SK-MEL-5 (cell line): ENCODE results near the gene BLVRA. TPM values are rescaled to one million over a fixed set of nuclear protein-coding genes. Genes with fewer than 3 reads are reported as not detected.
A peak's percentile ranks its signal among the peaks of the same experiment; 100 is the strongest.
"Not testable (repeated sequence)": the region's sequence is repeated elsewhere in the genome, so short reads cannot be mapped to it uniquely, and the experiment has no call there.

Experiments used
- DNase-seq: peaks from one replicate; pipeline ENCODE4 v3.0.0-alpha.2; 2016; ENCODE audit warnings: low read depth, low spot score
- in situ Hi-C: cut with HindIII; loops from 2 replicates; pipeline ENCODE4 v1.10.0; 2016; ENCODE audit warnings: low sequenced_read_pairs, high pct_unique_total_duplicates, low pct_unique_long_range_greater_than_20kb
- total RNA-seq: library from RNA; depleted of rRNA; stranded (reverse); fragments of >200 nt; shearing (Covaris generic); gene quantifications from 2 replicates; pipeline ENCODE4 v1.2.3, GENCODE V29; 2014

BLVRA gene
- total RNA-seq, 1 experiment from 2014 or later: 32.8 TPM

- in situ Hi-C loops, DNase-seq: not testable (repeated sequence)
These were observed 66.0 kb downstream of the BLVRA start for GRCh38 chr7:43824513-43824912.

DNA sequence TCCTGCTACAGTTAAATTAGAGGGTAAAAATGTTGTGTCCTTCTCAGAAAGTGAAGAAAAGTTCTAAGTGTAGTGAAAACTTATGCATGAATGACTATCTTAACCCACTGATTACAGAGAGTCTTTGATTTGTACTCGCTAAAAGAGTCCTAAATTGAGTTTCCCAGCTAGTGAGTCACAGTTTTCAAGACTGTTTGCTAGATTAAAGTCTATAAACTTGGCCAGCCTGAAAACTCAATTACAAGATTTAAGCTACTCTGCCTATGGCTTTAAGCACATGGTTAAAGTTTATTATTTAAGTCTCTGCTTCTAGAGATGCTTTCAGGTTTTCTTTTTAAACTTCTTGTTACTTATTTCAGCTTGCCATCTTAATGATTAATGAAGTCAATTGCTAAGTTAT, 66.5 kb downstream of the BLVRA start:
- in situ Hi-C loops: no loop called here
- no peak for DNase-seq

DNA sequence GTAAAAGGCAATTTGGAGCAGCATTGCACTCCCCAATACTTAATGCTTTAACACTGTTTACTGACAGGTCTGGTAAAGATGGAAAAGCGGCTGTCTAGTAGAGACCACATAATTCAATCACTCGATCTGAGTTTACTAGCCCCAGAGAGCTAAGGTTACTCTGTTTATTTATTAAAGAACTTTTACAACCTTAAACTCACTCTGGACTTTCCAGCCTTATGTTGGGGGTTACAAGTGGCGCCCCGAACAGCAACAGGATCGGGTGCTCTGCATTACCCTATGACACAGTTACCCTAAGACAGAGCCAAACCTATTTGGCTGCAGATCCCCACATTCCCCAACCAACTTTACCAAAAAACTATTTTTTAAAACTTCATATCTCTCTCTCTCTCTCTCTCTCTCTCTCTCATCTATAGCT, 66.9 kb downstream of the BLVRA start:
- in situ Hi-C loops: no loop called here
- no peak for DNase-seq

- DNase-seq, in situ Hi-C loops: not testable (repeated sequence)
These were observed 72.4 kb downstream of the BLVRA start for GRCh38 chr7:43830917-43831316.

- peak; percentile 54 for DNase-seq
- in situ Hi-C loops: no loop called here
These were observed 76.2 kb downstream of the BLVRA start for GRCh38 chr7:43834463-43835251.

GRCh38 chr7:43838201-43838658, 79.8 kb downstream of the BLVRA start:
- in situ Hi-C loops: no loop called here
- DNase-seq: no peak

- DNase-seq: no peak
- in situ Hi-C loops: no loop called here
These were observed 84.8 kb downstream of the BLVRA start for GRCh38 chr7:43843296-43843695.

DNA sequence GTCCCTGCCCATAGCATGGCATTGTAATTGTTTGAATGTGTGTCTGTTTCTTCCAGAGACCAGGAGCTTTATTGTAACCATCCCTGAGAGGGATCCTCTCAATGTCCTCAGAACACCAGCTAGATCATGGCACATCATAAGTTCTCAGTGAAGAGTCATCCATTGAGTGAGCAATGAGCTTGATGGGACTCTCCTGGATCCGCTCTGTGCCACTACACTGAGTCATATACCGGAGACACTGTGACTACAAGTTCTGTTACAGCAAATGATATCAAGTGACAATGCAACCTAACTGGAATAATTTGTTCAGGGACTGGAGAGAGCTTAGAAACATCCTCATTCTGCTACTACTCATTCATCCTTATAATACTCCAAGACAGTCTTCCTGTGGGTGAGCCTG, 85.8 kb downstream of the BLVRA start:
- no peak for DNase-seq
- in situ Hi-C loops: no loop called here

DNA sequence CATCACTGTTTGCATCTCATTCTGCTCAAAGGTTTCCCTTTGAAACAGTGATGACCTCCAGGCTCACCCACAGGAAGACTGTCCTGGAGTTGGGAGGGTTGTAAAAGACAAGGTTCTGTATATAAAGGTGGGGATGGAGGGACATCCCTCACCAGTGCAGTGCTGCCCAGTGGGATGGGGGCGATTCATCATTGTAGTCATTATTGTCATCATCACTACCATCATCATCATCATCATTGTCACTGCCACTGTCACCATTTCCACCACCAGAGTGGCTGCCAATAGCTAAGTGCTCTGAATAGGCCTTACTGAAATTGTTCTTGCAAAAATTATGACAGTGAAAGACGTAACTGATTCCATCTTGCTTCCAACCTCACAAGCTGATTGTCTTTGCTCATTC, 86.2 kb downstream of the BLVRA start:
- in situ Hi-C loops: no loop called here
- DNase-seq: no peak

DNA sequence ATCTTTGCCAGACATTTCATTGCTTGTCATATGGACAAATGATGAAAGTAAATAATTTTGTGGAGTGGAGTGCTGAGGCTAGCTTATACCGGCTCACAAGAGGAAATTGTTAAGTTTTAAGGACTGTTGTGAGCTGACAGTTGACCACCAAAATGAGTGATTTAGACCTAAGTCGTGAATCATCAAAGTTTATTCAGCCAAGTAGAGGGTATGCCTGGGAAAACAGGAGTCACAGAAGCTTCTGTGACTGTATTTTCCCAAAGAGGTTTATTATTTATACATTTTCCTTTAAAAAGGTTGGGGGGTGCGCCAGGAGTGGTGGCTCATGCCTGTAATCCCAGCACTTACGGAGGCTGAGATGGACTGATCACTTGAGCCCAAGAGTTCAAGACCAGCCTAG, 89.0 kb downstream of the BLVRA start:
- DNase-seq: no peak
- in situ Hi-C loops: no loop called here

GRCh38 chr7:43849047-43849446, 90.6 kb downstream of the BLVRA start:
- in situ Hi-C loops: no loop called here
- DNase-seq: peak; percentile 49

GRCh38 chr7:43850348-43851116, 92.1 kb downstream of the BLVRA start:
- DNase-seq: peak; percentile 47
- in situ Hi-C loops: no loop called here

DNA sequence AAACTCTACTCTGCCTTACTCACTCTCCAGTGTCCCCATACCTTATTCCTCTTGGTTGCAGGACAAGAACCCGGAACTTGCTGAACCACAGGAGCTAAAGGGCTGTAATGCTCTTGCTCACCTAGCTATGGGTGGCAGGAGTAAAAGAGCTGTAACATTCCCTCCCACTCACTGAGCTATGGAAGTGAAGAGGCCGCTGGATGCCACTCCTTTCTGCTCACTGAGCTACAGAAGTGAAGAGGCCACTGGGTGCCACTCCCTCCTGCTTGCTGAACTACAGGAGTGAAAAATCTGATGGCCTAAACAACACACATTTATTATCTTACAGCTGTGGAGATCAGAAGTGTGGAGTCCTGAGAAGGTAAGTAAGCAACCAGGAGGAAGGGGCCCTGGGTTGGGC, 93.3 kb downstream of the BLVRA start:
- DNase-seq: no peak
- in situ Hi-C loops: no loop called here

GRCh38 chr7:43855176-43855575, 96.7 kb downstream of the BLVRA start:
- in situ Hi-C loops: no loop called here
- no peak for DNase-seq

GRCh38 chr7:43856316-43856715, 97.8 kb downstream of the BLVRA start:
- in situ Hi-C loops: no loop called here
- DNase-seq: no peak
